ENCODE data around the gene ASPA. TPM values are rescaled to one million over a fixed set of nuclear protein-coding genes. Genes with fewer than 3 reads are reported as not detected.

Gene ASPA
- total and polyA plus RNA-seq, 2 donors (not counting 3 experiments of a cell fraction or from before 2014, with no cell fraction given), result 0.01 TPM; not detected in 1

DNA sequence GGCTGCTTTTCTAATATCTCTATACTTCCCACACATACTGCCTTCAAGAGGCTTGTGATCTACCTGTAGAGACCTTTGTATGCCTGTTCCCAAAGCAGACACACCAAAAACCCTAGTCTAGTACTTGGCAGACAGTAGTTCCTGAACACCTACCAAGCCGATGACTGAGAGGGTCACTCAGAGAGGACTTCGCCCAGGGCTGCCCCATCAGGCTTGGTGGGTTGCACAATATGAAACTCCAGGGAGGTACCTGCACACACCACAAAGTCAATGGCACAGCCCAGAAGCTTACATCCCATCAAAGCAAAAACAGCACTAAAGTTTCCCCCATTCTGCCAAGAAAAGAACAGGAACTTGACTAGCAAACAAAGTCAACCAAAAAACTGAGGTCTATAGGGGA, 30.3 kb downstream of the ASPA start:
- H3K4me2 ChIP-seq (ENCODE audit: insufficient read depth, low read length), result no peak overlapping the region
- TF ChIP-seq POLR2AphosphoS5 (IDR thresholded peaks at IDR 0.05; ENCODE audit: insufficient read depth, low read depth, low read length), result no peak
- TF ChIP-seq POLR2A (IDR thresholded peaks at IDR 0.05; ENCODE audit: low read depth, low read length), result no peak
- TF ChIP-seq, protein P1, sequence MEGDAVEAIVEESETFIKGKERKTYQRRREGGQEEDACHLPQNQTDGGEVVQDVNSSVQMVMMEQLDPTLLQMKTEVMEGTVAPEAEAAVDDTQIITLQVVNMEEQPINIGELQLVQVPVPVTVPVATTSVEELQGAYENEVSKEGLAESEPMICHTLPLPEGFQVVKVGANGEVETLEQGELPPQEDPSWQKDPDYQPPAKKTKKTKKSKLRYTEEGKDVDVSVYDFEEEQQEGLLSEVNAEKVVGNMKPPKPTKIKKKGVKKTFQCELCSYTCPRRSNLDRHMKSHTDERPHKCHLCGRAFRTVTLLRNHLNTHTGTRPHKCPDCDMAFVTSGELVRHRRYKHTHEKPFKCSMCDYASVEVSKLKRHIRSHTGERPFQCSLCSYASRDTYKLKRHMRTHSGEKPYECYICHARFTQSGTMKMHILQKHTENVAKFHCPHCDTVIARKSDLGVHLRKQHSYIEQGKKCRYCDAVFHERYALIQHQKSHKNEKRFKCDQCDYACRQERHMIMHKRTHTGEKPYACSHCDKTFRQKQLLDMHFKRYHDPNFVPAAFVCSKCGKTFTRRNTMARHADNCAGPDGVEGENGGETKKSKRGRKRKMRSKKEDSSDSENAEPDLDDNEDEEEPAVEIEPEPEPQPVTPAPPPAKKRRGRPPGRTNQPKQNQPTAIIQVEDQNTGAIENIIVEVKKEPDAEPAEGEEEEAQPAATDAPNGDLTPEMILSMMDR (IDR thresholded peaks at IDR 0.05; ENCODE audit: extremely low read depth in 1 of 2, insufficient read depth in 1 of 2, low read depth in 1 of 2, low read length in 2 of 2), result no peak
- no peak for TF ChIP-seq GATA2 (IDR thresholded peaks at IDR 0.05; ENCODE audit: insufficient read depth, insufficient read length, low read depth, low read length)
- TF ChIP-seq, protein P2, sequence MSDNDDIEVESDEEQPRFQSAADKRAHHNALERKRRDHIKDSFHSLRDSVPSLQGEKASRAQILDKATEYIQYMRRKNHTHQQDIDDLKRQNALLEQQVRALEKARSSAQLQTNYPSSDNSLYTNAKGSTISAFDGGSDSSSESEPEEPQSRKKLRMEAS (IDR thresholded peaks at IDR 0.05; ENCODE audit: insufficient read depth, insufficient read length), result no peak
- no peak for TF ChIP-seq MYC (IDR thresholded peaks at IDR 0.05; ENCODE audit: low read depth, low read length)
- TF ChIP-seq JUN (IDR thresholded peaks at IDR 0.05; ENCODE audit: borderline replicate concordance, insufficient read depth, insufficient read length, low read depth), result no peak
- no peak for TF ChIP-seq FOS (IDR thresholded peaks at IDR 0.05; ENCODE audit: borderline replicate concordance, insufficient read depth, low read length)
- no peak for TF ChIP-seq EZH2 (IDR thresholded peaks at IDR 0.05; ENCODE audit: borderline replicate concordance, low read depth, low read length, severe bottlenecking)
- intact Hi-C loops (cut with micrococcal nuclease), result no loop called here

More for the DNA sequence above, 30.3 kb downstream of the ASPA start:
- FAIRE-seq, result no peak
- H4K20me1 ChIP-seq (replicated peaks; ENCODE audit: control insufficient read depth, extremely low read depth, insufficient read depth, low read length), result no peaks in the 10 kb centered on the region
- POLR2A ChIA-PET, result no interaction called here
- H3K4me3 ChIP-seq (replicated peaks in 1 of 3; ENCODE audit: insufficient read depth in 1 of 3, low read depth in 1 of 3, low read length in 3 of 3), result no peak overlapping the region
- H3K9me3 ChIP-seq (replicated peaks; ENCODE audit: control insufficient read depth, insufficient read depth, low read length), result no peaks in the 10 kb centered on the region
- DNase-seq (ENCODE audit: low read depth, low spot score), result no peak
- no peak overlapping the region for H3K9ac ChIP-seq (replicated peaks; ENCODE audit: extremely low read depth, insufficient read depth, low read length)
- no peak overlapping the region for H2AFZ ChIP-seq (ENCODE audit: low read depth, low read length)
- H3K27me3 ChIP-seq (ENCODE audit: control insufficient read depth in 2 of 2, insufficient read depth in 2 of 2, low read length in 2 of 2), result no peaks in the 10 kb centered on the region
- H3K4me1 ChIP-seq (ENCODE audit: control insufficient read depth, extremely low read depth, insufficient read depth, low read length), result no peaks in the 10 kb centered on the region
- H3K36me3 ChIP-seq (ENCODE audit: control insufficient read depth in 2 of 2, extremely low read depth in 1 of 2, insufficient read depth in 2 of 2, low read length in 2 of 2), result no peaks in the 10 kb centered on the region
- dilution Hi-C loops (cut with MboI; ENCODE audit: extremely low pct_ligation_motif_present, low sequenced_read_pairs), result no loop called here
- no TSS peak for BruUV-seq (replicated peaks)
- no peaks in the 10 kb centered on the region for H3K79me2 ChIP-seq (ENCODE audit: control insufficient read depth, insufficient read depth, low read length)
- CTCF ChIA-PET, result no interaction called here
- H3K9me1 ChIP-seq (replicated peaks; ENCODE audit: control insufficient read depth, extremely low read depth, insufficient read depth, low read length), result no peaks in the 10 kb centered on the region
- no peak overlapping the region for H3K27ac ChIP-seq (ENCODE audit: insufficient read depth, low read depth, low read length)

Data from endothelial cell of umbilical vein (primary cell).